GM18858 (cell line): ENCODE data around the gene HLA-DMA.
A peak's percentile ranks its signal among the peaks of the same experiment; 100 is the strongest.
"Not testable (repeated sequence)": the region's sequence is repeated elsewhere in the genome, so short reads cannot be mapped to it uniquely, and the experiment has no call there.

Experiments
- ATAC-seq: cut with Tn5 transposase; IDR thresholded peaks from one replicate; pipeline ENCODE4 v1.9.1; 2021; ENCODE audit not compliant: unreplicated experiment

The HLA-DMA gene

GRCh38 chr6:32954986-32955802 is 2.3 kb upstream of the HLA-DMA start:
- no peak for ATAC-seq

GRCh38 chr6:32954267-32954666 is 1.4 kb upstream of the HLA-DMA start:
- no peak for ATAC-seq

DNA sequence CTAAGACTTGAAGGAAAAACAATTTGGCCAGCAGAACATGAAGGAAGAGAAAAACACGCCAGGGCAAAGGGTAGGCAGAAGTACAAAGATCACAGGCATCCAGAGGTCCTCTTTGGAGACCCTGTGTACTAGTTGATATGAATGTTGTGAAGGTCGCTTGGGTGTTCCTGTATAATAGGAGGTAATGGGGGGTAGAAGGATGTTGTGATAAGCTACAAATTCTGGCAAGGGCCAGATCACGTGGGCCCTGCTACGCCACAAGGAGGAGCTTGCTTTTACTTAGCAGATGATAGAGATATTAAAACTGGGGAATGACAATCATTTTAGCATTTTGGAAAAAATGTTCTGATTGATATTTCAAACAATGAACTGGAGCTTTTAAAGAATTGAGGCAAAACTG is 878 bp upstream of the HLA-DMA start:
- no peak for ATAC-seq

- no peak for ATAC-seq
These were observed 2.4 kb downstream of the HLA-DMA start for GRCh38 chr6:32950449-32950848.

GRCh38 chr6:32950010-32950409 is 2.9 kb downstream of the HLA-DMA start:
- ATAC-seq, result no peak

DNA sequence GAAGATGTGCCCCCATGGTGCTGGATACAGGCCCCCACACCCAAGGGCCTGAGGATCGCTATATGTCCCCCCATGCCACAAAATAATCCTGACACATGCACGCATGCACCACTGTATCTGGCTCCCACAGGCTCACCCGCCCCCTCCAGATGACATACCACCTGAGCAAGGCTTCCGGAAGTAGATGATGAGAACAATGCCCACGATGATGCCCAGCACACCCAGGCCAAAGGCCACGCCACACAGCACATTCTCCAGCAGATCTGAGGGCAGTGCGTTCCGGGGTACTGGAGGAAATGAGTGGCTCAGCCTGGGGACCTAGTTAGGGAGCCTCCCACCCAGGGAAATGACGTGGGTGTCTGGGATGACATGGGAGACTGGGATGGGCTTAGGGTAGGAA is 3.8 kb downstream of the HLA-DMA start:
- ATAC-seq, result no peak

- no peak for ATAC-seq
These were observed 5.1 kb downstream of the HLA-DMA start for GRCh38 chr6:32947552-32948465.

- no peak for ATAC-seq
These were observed 6.0 kb downstream of the HLA-DMA start for GRCh38 chr6:32946893-32947292.

GRCh38 chr6:32945953-32946352 is 6.9 kb downstream of the HLA-DMA start:
- ATAC-seq, result no peak

DNA sequence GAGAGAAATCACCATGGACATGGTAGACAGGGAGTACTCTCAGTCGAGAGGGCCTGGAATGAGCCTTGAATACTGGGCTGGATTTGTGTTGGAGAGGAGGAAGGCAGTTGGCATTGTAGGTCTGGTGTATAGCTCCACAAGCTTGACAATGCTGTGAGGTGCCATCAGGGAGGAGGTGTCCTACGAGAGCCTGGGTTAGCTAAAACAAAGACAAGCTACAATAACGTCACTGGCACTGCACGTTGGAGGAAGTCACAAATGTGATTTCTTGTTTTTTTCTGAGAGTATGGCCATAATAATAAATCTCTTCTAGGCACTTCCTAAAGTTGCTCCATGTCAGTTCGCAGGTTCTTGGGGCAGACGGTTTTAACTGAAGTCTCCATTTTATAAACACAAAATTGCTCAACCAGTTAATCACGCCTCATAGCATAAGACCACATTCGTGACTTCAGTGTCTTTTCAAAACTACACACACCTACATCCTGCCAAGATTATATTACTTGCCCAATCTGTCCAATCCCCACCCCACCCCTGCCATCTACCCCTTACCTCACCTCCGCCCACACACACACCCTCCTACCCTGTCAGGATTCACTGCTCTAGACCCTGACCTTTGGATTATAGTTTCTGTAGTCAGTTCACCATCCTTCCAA is 7.7 kb downstream of the HLA-DMA start:
- no peak for ATAC-seq

DNA sequence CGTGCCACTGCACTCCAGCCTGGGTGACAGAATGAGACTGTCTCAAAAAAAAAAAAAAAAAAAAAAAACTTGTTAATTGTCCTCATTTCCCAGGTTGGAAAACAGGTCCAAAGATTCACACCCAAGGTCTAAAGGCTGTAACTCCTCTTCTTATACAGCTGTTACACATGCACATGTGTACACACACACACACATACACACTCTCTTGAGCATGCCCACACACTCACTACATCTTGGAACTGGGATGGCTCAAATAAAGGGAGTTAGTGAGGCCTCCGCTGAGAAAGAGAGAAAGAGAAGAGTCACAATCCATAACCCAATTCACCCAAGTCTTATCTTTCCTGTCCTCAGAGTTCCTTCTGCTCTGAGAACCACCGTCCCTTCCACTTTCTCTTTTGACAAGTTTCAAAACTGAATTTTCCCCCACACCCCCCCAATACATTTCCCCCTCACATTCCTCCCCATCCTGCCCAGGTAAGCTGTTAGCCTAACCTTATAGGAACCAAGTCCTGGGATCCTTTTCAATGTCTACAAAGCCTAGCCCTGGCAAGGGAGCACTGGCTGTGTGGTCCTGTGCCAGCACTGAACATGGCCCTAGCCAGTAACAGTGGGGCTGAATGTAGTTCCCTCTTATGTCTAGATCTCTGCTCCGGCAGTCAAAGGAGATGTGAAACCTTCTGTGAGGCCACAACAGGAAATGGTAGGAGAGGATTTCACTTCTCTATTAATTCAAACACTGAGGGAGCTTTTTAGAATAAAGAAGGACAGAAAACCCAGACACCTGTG is 8.8 kb downstream of the HLA-DMA start:
- ATAC-seq, result peak; percentile 35

GRCh38 chr6:32942555-32943123 is 10.3 kb downstream of the HLA-DMA start:
- ATAC-seq, result not testable (repeated sequence)

DNA sequence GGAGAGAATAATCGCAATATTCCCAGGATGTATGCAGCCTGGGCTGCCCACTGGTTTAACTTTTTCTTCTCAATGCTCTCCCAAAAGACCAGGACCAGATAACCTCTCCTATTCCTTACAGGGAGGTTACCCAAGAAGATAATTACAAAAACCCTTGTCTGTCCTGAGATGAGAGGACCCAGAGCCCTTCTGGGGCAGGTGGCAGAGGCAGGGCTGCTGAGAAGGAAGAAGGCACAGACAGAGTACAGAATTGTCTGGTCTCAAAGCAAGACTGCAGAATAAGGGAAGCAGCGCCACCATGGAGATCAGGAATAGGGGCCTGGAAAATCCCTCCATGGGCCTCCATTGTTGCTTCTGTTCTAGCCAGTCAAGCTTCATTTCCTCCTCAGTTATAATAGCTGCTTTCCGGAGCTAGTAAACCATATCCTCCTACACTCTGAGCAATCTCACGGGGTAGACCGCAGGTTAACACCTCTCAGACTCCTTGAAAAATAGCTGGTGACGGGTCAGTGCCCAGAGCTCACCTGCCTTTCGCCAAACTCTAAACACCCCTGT is 11.6 kb downstream of the HLA-DMA start:
- ATAC-seq, result peak; percentile 45

GRCh38 chr6:32940656-32941213 is 12.2 kb downstream of the HLA-DMA start, which contains the start of gene HLA-DMB:
TSS of gene HLA-DMB (minus strand) at chr6:32941028. CDS start at chr6:32940807, 221 bp downstream.
- peak; percentile 25 for ATAC-seq

DNA sequence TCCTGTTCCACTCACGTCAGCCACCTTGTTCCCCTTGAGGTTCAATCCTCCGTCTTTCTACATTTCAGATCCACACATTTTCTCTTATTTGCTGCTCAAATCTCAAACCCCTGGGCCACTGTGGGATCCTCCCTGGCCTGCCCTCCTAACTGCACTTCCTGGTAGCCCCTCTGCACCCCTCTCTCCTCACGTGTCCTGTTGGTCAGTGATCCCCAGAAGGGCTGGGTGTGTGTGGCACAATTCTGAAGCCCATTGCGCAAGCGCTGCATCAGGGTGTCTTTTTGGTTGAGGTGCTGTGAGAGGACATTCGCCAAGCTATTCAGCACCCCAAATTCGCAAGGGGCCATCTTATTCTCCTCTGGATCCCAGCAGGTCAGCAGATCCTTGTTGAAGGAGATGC is 14.4 kb downstream of the HLA-DMA start:
- no peak for ATAC-seq

DNA sequence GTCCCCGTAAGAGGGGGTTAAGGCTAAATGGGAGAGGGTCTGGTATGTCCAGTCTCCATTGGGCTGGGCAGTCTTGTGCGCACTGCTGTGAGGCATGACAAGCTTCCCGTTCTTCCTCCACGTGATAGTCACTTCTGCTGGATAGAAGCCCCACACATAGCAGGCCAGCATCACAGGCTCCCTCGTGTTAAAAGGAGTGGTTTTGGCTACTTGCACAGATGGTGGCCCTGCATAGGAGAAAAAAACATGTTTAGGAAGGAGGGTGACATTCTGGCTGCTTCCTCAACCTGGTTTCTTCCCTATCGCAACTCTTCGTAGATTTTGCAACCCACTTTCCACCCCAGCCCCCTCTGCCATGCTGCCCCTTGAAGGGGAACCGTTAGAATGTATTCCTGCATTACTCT is 15.7 kb downstream of the HLA-DMA start:
- no peak for ATAC-seq

GRCh38 chr6:32936239-32937152 is 16.4 kb downstream of the HLA-DMA start:
- no peak for ATAC-seq

- ATAC-seq, result no peak
These were observed 17.2 kb downstream of the HLA-DMA start for GRCh38 chr6:32935551-32936238.
